Tibial nerve (tissue), 4 donors: ENCODE measurements around the gene SRGAP3.

Experiments
- CTCF ChIP-seq, 5 experiments: fragments of 200-600 bp in 3 of 5; fragments of 450-650 bp in 2 of 5; sonication (generic) in 3 of 5; IDR thresholded peaks; one replicate each; pipeline ENCODE4 v1.5.1; 2016 to 2019; ENCODE audit warnings: antibody characterized with exemption in 5 of 5, mild to moderate bottlenecking in 3 of 5, moderate library complexity in 2 of 5
- EP300 ChIP-seq, 2 donors: sonication (generic); formaldehyde crosslinking; IDR thresholded peaks; one replicate each; pipeline ENCODE4 v1.6.1; 2017; ENCODE audit warnings: antibody characterized with exemption in 2 of 2, mild to moderate bottlenecking in 1 of 2
- POLR2A ChIP-seq, 2 donors: fragments of 450-650 bp; IDR thresholded peaks; one replicate each; pipeline ENCODE4 v1.6.1; 2017; ENCODE audit warnings: antibody characterized with exemption in 2 of 2, mild to moderate bottlenecking in 2 of 2, moderate library complexity in 2 of 2

GRCh38 chr3:9009976-9010545 is 239.4 kb downstream of the SRGAP3 start:
- TF ChIP-seq POLR2A (IDR thresholded peaks at IDR 0.05) = no peak
- no peak for TF ChIP-seq CTCF (IDR thresholded peaks at IDR 0.05)
- TF ChIP-seq EP300 (IDR thresholded peaks at IDR 0.05) = no peak
